ENCODE results near the gene TM9SF3. TPM values are rescaled to one million over a fixed set of nuclear protein-coding genes. Genes with fewer than 3 reads are reported as not detected.

TM9SF3 gene
- total and polyA plus RNA-seq, 2 of the 4 experiments (the other 2 are of a cell fraction), result 33.7 to 61.8 TPM

GRCh38 chr10:96524741-96525140 is 62.1 kb downstream of the TM9SF3 start:
- Histone ChIP-seq H4K20me1 (ENCODE audit: insufficient read depth, low read length) (peaks cover 5% of the 10 kb centered on the region; the same call in 1 of the 2 replicates), H4K8ac (ENCODE audit: low read depth in 2 of 2, low read length in 2 of 2) (no peak overlapping the region), H4K91ac (ENCODE audit: insufficient read depth, low read depth, low read length) (no peak overlapping the region), H2BK120ac (ENCODE audit: low read depth, low read length) (no peak overlapping the region), H4K5ac (ENCODE audit: low read depth, low read length) (no peak overlapping the region), H3K79me1 (ENCODE audit: low read depth in 1 of 2, low read length in 2 of 2) (peaks cover 15 to 23% of the 10 kb centered on the region in 2 experiments), H3K36me3 (ENCODE audit: control insufficient read depth, insufficient read depth, low read length) (peaks cover 18% of the 10 kb centered on the region), H3K4ac (ENCODE audit: low read depth, low read length) (no peak overlapping the region), H2AFZ (replicated peaks; ENCODE audit: low read length, poor library complexity) (no peak overlapping the region), H2AK5ac (ENCODE audit: low read depth, low read length) (no peak overlapping the region), H2BK5ac (ENCODE audit: low read depth, low read length, poor library complexity, severe bottlenecking) (no peak overlapping the region), H3K9me1 (ENCODE audit: insufficient read depth, low read length) (no peaks in the 10 kb centered on the region), H3K18ac (ENCODE audit: low read depth, low read length) (no peak overlapping the region), H3K9me3 (ENCODE audit: control insufficient read depth, insufficient read depth, low read length) (no peaks in the 10 kb centered on the region), H2BK15ac (ENCODE audit: low read depth, low read length) (no peak overlapping the region), H3K14ac (replicated peaks; ENCODE audit: low read depth, low read length) (no peak overlapping the region), H3K4me3 (ENCODE audit: insufficient read depth, low read depth, low read length) (no peak overlapping the region), H3K4me1 (ENCODE audit: control insufficient read depth, insufficient read depth, low read length) (no peaks in the 10 kb centered on the region), H3K9ac (ENCODE audit: low read depth, low read length) (no peak overlapping the region), H3K27ac (ENCODE audit: insufficient read depth, low read length) (no peak overlapping the region), H2AK9ac (replicated peaks; ENCODE audit: low read depth, low read length, poor library complexity) (no peak overlapping the region), H3K56ac (ENCODE audit: extremely low read depth, insufficient read depth, low read length) (no peak overlapping the region), H3K27me3 (ENCODE audit: control insufficient read depth, insufficient read depth, low read length) (no peaks in the 10 kb centered on the region), H3K4me2 (ENCODE audit: low read depth, low read length) (no peak overlapping the region), H2BK20ac (ENCODE audit: low read depth, low read length) (no peak overlapping the region), H3K23ac (ENCODE audit: low read depth, low read length) (no peak overlapping the region)
- ATAC-seq (ENCODE audit: low read depth), result no peak
- TF ChIP-seq NFE2L2 (IDR thresholded peaks at IDR 0.05; ENCODE audit: low read depth, low read length) (no peak), BHLHE40 (IDR thresholded peaks at IDR 0.05; ENCODE audit: low read depth, low read length) (no peak), RFX5 (IDR thresholded peaks at IDR 0.05; ENCODE audit: low read depth, low read length) (no peak), MXI1 (IDR thresholded peaks at IDR 0.05; ENCODE audit: borderline replicate concordance, low read depth, low read length) (no peak), RAD21 (IDR thresholded peaks at IDR 0.05; ENCODE audit: low read length) (no peak), MAFK (IDR thresholded peaks at IDR 0.05; ENCODE audit: low read depth, low read length) (no peak), CHD1 (IDR thresholded peaks at IDR 0.05; ENCODE audit: low read depth, low read length) (no peak), SMC3 (IDR thresholded peaks at IDR 0.05; ENCODE audit: low read depth, low read length) (no peak), FOS (IDR thresholded peaks at IDR 0.05; ENCODE audit: low read depth, low read length) (no peak), RCOR1 (IDR thresholded peaks at IDR 0.05; ENCODE audit: insufficient replicate concordance, low read length) (no peak)
- TF ChIP-seq, protein P1, sequence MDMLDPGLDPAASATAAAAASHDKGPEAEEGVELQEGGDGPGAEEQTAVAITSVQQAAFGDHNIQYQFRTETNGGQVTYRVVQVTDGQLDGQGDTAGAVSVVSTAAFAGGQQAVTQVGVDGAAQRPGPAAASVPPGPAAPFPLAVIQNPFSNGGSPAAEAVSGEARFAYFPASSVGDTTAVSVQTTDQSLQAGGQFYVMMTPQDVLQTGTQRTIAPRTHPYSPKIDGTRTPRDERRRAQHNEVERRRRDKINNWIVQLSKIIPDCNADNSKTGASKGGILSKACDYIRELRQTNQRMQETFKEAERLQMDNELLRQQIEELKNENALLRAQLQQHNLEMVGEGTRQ (IDR thresholded peaks at IDR 0.05; ENCODE audit: low read depth, low read length), result no peak
- ChIA-PET CTCF (no interaction called here), POLR2A (ENCODE audit: unreplicated experiment) (no interaction called here)
- intact Hi-C loops (cut with micrococcal nuclease) (no loop called here), dilution Hi-C loops (cut with HindIII; ENCODE audit: low sequenced_read_pairs, unreplicated experiment) (no loop called here), in situ Hi-C loops (cut with MboI; ENCODE audit: low sequenced_read_pairs) (no loop called here)
- no TSS peak for BruUV-seq (replicated peaks)
- DNase-seq, result no peak
- WGBS, 2 experiments (ENCODE audit: extremely low coverage in 2 of 2, insufficient read length in 1 of 2), result no CpG with 5 or more reads among the region's 1 CpG
